ENCODE measurements around the gene CCDC141.

The CCDC141 gene

DNA sequence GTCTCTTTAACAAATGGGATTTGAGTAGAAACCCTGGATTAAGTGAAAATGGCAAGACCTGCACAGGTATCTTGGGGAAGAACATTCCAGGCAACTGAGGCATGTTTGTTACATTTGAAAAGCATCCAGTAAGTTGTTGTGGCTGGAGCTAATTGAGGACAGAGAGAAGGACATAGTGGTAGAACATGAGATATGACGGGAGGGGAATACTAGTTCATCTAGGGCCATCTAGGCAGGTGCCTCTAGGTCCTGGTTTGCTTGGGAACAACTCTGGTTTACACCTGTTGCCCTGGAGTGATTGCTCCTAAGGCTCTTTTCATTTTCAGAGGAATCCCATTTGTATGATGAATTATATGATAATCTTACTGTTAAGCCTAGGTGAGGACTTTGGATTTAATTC, 19.7 kb upstream of the CCDC141 start:
- TF ChIP-seq SIN3A (IDR thresholded peaks at IDR 0.05; ENCODE audit: borderline replicate concordance, insufficient read depth, low read length) (no peak), FOXP2 (optimal IDR thresholded peaks at IDR 0.05; ENCODE audit: borderline replicate concordance, extremely low read depth, extremely low read length, insufficient read depth) (no peak)

DNA sequence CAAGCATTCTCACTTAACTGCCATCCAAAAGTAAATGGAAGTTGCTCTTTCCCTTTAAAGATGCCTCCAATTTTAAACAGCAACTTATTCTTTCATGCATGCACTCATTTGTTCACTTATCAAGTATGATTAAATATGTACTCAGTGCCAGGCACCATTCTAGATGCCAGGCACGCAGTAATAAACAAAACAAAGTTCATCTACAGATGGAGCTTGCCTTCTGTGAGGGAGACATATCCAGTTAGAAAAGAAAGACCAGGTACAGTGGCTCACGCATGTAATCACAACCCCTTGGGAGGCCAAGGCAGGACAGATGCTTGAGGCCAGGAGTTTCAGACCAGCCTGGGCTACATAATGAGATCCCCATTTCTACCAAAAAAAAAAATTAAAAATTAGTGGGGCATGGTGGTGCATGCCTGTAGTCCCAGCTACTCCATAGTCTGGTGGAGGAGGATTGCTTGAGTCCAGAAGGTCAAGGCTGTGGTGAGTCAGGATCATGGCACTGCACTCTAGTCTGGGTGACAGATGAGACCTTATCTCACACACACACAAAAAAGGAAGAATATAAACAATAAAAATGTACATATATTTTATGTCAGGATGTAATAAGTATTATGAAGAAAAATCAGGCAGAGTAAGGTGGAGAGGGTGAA, 19.2 kb upstream of the CCDC141 start:
- TF ChIP-seq TAF1 (IDR thresholded peaks at IDR 0.05; ENCODE audit: borderline replicate concordance, insufficient read depth, low read length) (no peak), FOXP2 (optimal IDR thresholded peaks at IDR 0.05; ENCODE audit: borderline replicate concordance, extremely low read depth, extremely low read length, insufficient read depth) (no peak), POLR2AphosphoS5 (IDR thresholded peaks at IDR 0.05; ENCODE audit: low read depth, low read length) (no peak), SIN3A (IDR thresholded peaks at IDR 0.05; ENCODE audit: borderline replicate concordance, insufficient read depth, low read length) (no peak)
- TF ChIP-seq, protein P1, sequence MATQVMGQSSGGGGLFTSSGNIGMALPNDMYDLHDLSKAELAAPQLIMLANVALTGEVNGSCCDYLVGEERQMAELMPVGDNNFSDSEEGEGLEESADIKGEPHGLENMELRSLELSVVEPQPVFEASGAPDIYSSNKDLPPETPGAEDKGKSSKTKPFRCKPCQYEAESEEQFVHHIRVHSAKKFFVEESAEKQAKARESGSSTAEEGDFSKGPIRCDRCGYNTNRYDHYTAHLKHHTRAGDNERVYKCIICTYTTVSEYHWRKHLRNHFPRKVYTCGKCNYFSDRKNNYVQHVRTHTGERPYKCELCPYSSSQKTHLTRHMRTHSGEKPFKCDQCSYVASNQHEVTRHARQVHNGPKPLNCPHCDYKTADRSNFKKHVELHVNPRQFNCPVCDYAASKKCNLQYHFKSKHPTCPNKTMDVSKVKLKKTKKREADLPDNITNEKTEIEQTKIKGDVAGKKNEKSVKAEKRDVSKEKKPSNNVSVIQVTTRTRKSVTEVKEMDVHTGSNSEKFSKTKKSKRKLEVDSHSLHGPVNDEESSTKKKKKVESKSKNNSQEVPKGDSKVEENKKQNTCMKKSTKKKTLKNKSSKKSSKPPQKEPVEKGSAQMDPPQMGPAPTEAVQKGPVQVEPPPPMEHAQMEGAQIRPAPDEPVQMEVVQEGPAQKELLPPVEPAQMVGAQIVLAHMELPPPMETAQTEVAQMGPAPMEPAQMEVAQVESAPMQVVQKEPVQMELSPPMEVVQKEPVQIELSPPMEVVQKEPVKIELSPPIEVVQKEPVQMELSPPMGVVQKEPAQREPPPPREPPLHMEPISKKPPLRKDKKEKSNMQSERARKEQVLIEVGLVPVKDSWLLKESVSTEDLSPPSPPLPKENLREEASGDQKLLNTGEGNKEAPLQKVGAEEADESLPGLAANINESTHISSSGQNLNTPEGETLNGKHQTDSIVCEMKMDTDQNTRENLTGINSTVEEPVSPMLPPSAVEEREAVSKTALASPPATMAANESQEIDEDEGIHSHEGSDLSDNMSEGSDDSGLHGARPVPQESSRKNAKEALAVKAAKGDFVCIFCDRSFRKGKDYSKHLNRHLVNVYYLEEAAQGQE (IDR thresholded peaks at IDR 0.05; ENCODE audit: insufficient read depth in 1 of 2, low read depth in 2 of 2, low read length in 2 of 2): no peak

DNA sequence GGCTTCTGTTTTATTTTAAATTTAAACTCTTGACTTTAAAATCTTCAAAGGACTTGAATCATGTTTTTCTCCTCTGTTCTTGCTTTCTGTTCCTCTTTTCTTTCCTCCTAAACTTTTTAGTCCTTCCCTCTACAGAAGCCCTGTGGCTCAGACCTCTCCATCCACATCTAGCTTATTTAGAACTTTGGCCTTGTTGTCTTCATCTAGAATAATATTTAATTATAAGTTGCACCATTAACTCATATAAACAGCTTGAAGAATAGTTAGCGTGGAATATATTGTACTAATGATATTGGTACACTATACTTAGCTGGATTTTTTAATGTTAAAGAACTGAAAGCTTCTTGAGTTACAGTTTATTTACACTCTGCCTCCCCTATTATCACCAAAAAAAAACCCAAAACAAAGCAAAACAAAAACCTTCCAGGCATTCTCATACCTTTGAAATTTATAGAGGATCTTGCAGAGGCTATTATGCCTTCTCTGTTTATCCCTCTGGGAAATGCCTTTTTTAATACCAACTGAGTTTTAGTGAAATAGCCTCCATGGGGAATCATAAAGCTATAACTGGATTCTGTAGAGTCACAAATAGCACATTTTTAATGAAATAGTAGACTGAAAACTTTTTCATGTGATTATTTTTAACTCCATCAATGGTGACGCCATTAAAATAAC, 9.2 kb upstream of the CCDC141 start:
- TF ChIP-seq SIN3A (IDR thresholded peaks at IDR 0.05; ENCODE audit: borderline replicate concordance, insufficient read depth, low read length) (no peak), POLR2AphosphoS5 (IDR thresholded peaks at IDR 0.05; ENCODE audit: low read depth, low read length) (no peak), FOXP2 (optimal IDR thresholded peaks at IDR 0.05; ENCODE audit: borderline replicate concordance, extremely low read depth, extremely low read length, insufficient read depth) (no peak), TAF1 (IDR thresholded peaks at IDR 0.05; ENCODE audit: borderline replicate concordance, insufficient read depth, low read length) (no peak)
- TF ChIP-seq, protein P1 (IDR thresholded peaks at IDR 0.05; ENCODE audit: insufficient read depth in 1 of 2, low read depth in 2 of 2, low read length in 2 of 2): no peak

DNA sequence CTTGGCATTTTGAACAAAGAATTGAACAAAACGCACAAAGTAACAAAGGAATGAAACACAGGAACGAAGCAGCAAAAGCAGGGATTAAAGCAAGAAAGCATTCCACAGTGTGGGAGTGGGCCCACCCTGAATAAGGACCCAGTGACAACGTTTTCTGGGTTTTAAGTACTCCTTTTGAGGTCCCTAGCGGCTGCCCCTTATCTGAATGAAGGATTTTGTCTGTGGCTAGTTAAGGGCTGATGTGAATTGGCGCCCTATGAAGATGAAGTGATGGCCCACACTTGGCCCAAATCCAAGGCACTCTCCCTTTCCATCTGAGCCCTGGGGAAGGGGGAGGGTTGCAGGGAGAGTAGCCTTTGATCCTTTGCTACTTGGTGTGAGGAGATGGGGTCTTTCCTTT, 7.8 kb upstream of the CCDC141 start:
- TF ChIP-seq POLR2AphosphoS5 (IDR thresholded peaks at IDR 0.05; ENCODE audit: low read depth, low read length): no peak
- TF ChIP-seq SIN3A (IDR thresholded peaks at IDR 0.05; ENCODE audit: borderline replicate concordance, insufficient read depth, low read length): no peak
- no peak for TF ChIP-seq FOXP2 (optimal IDR thresholded peaks at IDR 0.05; ENCODE audit: borderline replicate concordance, extremely low read depth, extremely low read length, insufficient read depth)
- TF ChIP-seq, protein P1 (IDR thresholded peaks at IDR 0.05; ENCODE audit: insufficient read depth in 1 of 2, low read depth in 2 of 2, low read length in 2 of 2): no peak
- TF ChIP-seq TAF1 (IDR thresholded peaks at IDR 0.05; ENCODE audit: borderline replicate concordance, insufficient read depth, low read length): no peak

DNA sequence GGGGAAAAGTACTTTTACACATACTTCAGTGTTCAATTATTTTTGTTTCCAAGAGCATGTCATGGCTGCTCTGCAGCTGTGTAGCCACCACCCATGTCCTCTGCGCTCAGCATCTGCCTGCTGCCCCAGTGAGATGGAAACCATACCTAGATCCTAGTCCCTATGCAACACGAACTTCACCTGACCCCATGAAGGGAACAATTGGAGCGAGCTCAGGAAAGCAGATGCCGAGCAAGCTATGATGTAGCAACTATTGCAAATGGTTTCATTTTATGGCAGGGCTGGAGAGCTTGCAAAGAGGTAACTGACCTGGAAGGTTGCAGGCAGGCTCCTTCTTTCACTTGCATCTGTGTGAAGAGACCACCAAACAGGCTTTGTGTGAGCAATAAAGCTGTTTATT, 1.3 kb upstream of the CCDC141 start:
- TF ChIP-seq POLR2AphosphoS5 (IDR thresholded peaks at IDR 0.05; ENCODE audit: low read depth, low read length) (no peak), SIN3A (IDR thresholded peaks at IDR 0.05; ENCODE audit: borderline replicate concordance, insufficient read depth, low read length) (no peak), TAF1 (IDR thresholded peaks at IDR 0.05; ENCODE audit: borderline replicate concordance, insufficient read depth, low read length) (no peak), FOXP2 (optimal IDR thresholded peaks at IDR 0.05; ENCODE audit: borderline replicate concordance, extremely low read depth, extremely low read length, insufficient read depth) (no peak)
- TF ChIP-seq, protein P1 (IDR thresholded peaks at IDR 0.05; ENCODE audit: insufficient read depth in 1 of 2, low read depth in 2 of 2, low read length in 2 of 2): no peak
